Cardiac septum (tissue), 1 donor: ENCODE results near the gene ACTR10. TPM values are rescaled to one million over a fixed set of nuclear protein-coding genes. Genes with fewer than 3 reads are reported as not detected.

ENCODE experiments used
- DNase-seq: peaks from one replicate; pipeline ENCODE4 v3.0.0-alpha.2; 2020; ENCODE audit warnings: low spot score
- intact Hi-C: fragments of 100-400 bp; cut with DNase I; formaldehyde crosslinking; loops from one replicate; pipeline ENCODE4 v1.14.0; 2022
- long read RNA-seq: library from polyadenylated mRNA; unstranded; transcript quantifications from one replicate; pipeline ENCODE4 v2.0.0, GENCODE V29; 2021
- total RNA-seq: library from RNA; stranded (reverse); fragmentation: NEBNext Ultra II Directional; extraction: Animal tissue kit (Norgen Biotek cat#: 25700); gene quantifications from one replicate; pipeline ENCODE4 v1.2.1, GENCODE V29; 2021
- donor health status: DM: no; HTN: no; CAD: no.

The ACTR10 gene
- 68.5 TPM for total RNA-seq
- long read RNA-seq, transcript ACTR10-201 (13 exons, 2,419 nt), result major isoform, 122 of 130 reads
- long read RNA-seq, partial matches to known transcripts, result 2 of 130 reads
- long read RNA-seq, other reads (novel, unspliced or antisense), result 6 of 130 reads

GRCh38 chr14:58199726-58200479, at the start of gene ACTR10:
TSS of gene ACTR10 (plus strand) at chr14:58200149. CDS start at chr14:58200218, 69 bp downstream.
- intact Hi-C loops, result loop anchor here (5.0 kb wide), 1 partner anchor 42 kb away; the partner anchor contains the start of gene PSMA3
- DNase-seq, result peak; percentile 95

GRCh38 chr14:58150243-58150805, 49.6 kb upstream of the ACTR10 start:
- DNase-seq, result no peak
- intact Hi-C loops, result loop anchor here (5.0 kb wide), 2 partner anchors 43 to 147 kb away; partner anchors contain the start of gene ARID4A

- intact Hi-C loops, result loop anchor here (5.0 kb wide), 2 partner anchors 44 to 146 kb away; partner anchors contain the start of gene ARID4A
Measured at GRCh38 chr14:58151133-58152013, 48.6 kb upstream of the ACTR10 start.

GRCh38 chr14:58152014-58152857, 47.7 kb upstream of the ACTR10 start, which contains the start of gene ARMH4:
TSS of gene ARMH4 (minus strand) at chr14:58152213. CDS start at chr14:58139358, 12,855 bp downstream.
- intact Hi-C loops, result loop anchor here (5.0 kb wide), 2 partner anchors 45 to 145 kb away; partner anchors contain the start of gene ARID4A
- DNase-seq, result peak; percentile 90

More at GRCh38 chr14:58151133-58152013, 48.6 kb upstream of the ACTR10 start:
- DNase-seq, result no peak

GRCh38 chr14:58160561-58160960, 39.4 kb upstream of the ACTR10 start:
- intact Hi-C loops, result no loop called here

GRCh38 chr14:58166005-58166983, 33.7 kb upstream of the ACTR10 start:
- intact Hi-C loops, result no loop called here
- peak; percentile 89 for DNase-seq

More at GRCh38 chr14:58160561-58160960, 39.4 kb upstream of the ACTR10 start:
- no peak for DNase-seq

- intact Hi-C loops, result no loop called here
- no peak for DNase-seq
Measured at GRCh38 chr14:58167057-58167456, 32.9 kb upstream of the ACTR10 start.

GRCh38 chr14:58167891-58168290, 32.1 kb upstream of the ACTR10 start:
- intact Hi-C loops, result loop anchor here (2.0 kb wide), 1 partner anchor 59 kb away; no protein-coding TSS in a partner anchor
- no peak for DNase-seq

GRCh38 chr14:58171090-58171489, 28.9 kb upstream of the ACTR10 start:
- intact Hi-C loops, result no loop called here
- DNase-seq, result peak; percentile 79

GRCh38 chr14:58177125-58177524, 22.8 kb upstream of the ACTR10 start:
- no peak for DNase-seq
- intact Hi-C loops, result no loop called here

GRCh38 chr14:58189176-58189575, 10.8 kb upstream of the ACTR10 start:
- intact Hi-C loops, result no loop called here
- DNase-seq, result no peak

- no peak for DNase-seq
- intact Hi-C loops, result no loop called here
Measured at GRCh38 chr14:58191763-58192601, 8.0 kb upstream of the ACTR10 start.

- intact Hi-C loops, result no loop called here
- DNase-seq, result no peak
Measured at GRCh38 chr14:58193542-58193941, 6.4 kb upstream of the ACTR10 start.

- intact Hi-C loops, result no loop called here
- no peak for DNase-seq
Measured at GRCh38 chr14:58196198-58196597, 3.8 kb upstream of the ACTR10 start.

- DNase-seq, result no peak
- intact Hi-C loops, result no loop called here
Measured at GRCh38 chr14:58198086-58198485, 1.9 kb upstream of the ACTR10 start.

- DNase-seq, result no peak
- intact Hi-C loops, result loop anchor here (5.0 kb wide), 1 partner anchor 42 kb away; the partner anchor contains the start of gene PSMA3
Measured at GRCh38 chr14:58200480-58200841, 512 bp downstream of the ACTR10 start.
